GM21515 (cell line): ENCODE data around the gene MFNG.
"Not testable (repeated sequence)": the region's sequence is repeated elsewhere in the genome, so short reads cannot be mapped to it uniquely, and the experiment has no call there.

Source experiments
- ATAC-seq: cut with Tn5 transposase; IDR thresholded peaks from one replicate; pipeline ENCODE4 v1.9.1; 2021; ENCODE audit not compliant: unreplicated experiment

MFNG gene, protein sequence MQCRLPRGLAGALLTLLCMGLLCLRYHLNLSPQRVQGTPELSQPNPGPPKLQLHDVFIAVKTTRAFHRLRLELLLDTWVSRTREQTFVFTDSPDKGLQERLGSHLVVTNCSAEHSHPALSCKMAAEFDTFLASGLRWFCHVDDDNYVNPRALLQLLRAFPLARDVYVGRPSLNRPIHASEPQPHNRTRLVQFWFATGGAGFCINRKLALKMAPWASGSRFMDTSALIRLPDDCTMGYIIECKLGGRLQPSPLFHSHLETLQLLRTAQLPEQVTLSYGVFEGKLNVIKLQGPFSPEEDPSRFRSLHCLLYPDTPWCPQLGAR

GRCh38 chr22:37486224-37486845 lies at the start of gene MFNG:
Gene MFNG, minus strand, starts transcription at chr22:37486384. Its CDS starts 207 bp downstream, at chr22:37486177.
- peak; percentile 53 for ATAC-seq

GRCh38 chr22:37535159-37535558 lies 49.0 kb upstream of the MFNG start:
- no peak for ATAC-seq

DNA sequence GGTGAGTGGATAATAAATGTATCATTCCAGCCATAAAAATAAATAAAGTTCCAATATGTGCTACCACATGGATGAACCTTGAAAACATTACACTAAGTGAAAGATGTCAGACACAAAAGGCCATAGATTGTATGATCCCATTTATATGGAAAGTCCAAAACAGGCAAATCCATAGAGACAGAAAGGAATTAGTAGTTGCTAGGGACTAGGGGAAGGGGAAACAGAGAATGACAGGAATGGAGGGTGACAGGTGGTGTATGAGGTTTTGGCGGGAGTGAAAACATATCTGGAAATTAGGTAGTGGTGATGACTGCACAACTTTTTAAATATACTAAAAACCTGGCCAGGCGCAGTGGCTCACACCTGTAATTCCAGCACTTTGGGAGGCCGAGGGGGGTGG lies 48.3 kb upstream of the MFNG start:
- no peak for ATAC-seq

DNA sequence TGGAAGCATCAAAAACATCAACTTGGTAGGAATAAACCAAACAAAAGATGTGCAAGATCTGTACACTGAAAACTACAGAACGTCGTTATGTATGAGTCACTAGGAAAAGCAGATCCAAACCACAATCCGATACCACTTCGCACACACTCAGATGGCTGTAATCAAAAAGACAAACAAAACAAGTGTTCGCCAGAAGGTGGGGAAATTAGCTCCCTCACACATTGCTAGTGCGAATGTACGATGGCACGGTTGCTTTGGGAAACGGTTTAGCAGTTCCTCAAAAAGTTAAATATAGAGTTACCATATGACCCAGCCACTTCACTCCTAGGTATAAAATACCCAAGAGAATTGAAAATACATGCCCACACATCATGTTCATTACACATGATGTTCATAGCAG lies 47.8 kb upstream of the MFNG start:
- ATAC-seq: no peak

DNA sequence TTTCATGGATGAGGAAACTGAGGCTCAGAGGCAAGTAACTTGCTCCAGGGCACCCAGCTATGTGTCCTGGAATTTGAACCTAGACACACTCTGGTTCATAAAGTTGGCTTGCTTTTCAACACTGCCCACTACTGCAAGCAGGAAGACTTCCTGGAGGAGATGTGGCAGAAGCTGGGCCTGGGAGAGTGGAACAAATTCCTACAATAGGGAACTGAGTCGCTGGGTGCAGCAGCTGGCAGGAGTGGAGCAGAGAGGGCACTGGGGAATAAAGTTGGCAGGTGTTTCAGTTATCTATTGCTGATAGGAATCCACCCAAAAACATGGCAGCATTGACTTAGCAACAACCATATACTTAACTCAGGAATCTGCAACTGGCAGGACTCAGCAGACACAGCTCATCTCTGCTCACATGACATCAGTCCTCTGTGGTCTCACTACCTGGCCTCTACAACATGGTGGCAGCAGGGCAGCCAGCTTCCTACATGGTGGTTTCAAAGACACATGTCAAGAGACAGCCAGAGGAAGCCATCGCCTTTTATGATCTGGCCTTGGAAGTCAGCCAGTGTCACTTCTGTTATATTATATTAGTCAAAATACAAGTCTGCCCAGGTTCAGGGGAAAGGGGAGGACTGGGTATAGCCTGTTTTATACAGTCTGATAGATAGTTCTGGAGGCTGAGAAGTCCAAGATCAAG lies 43.6 kb upstream of the MFNG start:
- no peak for ATAC-seq

DNA sequence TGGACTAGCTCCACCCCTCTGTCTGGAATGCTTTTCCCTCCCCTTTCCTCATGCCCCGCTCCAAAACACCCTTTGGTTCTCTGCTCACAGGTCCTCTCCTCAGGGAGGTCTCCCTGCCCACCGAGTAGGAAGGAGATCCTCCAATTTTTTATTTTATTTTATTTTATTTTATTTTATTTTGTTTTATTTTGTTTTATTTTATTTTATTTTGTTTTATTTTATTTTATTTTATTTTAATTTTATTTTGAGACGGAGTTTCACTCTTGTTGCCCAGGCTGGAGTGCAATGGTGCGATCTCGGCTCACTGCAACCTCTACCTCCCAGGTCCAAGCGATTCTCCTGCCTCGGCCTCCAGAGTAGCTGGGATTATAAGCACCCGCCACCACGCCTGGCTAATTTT lies 41.8 kb upstream of the MFNG start:
- not testable (repeated sequence) for ATAC-seq

- ATAC-seq: not testable (repeated sequence)
Observed at GRCh38 chr22:37527081-37527752, 41.0 kb upstream of the MFNG start.

- no peak for ATAC-seq
Observed at GRCh38 chr22:37526376-37526775, 40.2 kb upstream of the MFNG start.

DNA sequence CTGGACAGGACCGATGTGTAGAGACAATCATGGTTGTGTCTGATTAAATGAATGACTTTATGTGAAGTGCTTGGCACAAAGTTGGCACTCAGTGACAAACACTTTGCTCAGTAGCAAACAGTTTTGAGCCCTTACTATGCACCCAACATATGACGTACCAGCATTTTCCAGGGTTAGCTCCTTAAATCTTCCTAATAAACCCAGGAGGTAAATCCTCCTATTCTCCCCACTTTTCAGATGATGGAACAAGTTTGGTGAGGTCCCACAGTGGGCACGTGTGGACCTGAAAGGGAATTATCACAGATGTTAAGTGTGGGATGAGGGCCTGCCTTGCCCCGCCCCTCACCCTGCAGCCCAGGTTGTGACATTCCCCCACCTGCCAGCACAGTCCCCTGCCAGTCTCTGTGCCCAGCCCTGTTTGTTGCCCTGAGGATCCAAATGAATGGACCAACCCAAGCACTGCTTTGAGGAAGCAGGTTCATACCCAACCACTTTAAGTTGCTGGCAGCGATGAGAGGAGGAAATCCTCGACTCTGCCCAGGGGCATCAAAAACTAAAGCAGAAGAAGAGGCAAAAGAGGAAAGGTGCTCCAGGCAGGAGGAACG lies 39.7 kb upstream of the MFNG start:
- ATAC-seq: no peak

DNA sequence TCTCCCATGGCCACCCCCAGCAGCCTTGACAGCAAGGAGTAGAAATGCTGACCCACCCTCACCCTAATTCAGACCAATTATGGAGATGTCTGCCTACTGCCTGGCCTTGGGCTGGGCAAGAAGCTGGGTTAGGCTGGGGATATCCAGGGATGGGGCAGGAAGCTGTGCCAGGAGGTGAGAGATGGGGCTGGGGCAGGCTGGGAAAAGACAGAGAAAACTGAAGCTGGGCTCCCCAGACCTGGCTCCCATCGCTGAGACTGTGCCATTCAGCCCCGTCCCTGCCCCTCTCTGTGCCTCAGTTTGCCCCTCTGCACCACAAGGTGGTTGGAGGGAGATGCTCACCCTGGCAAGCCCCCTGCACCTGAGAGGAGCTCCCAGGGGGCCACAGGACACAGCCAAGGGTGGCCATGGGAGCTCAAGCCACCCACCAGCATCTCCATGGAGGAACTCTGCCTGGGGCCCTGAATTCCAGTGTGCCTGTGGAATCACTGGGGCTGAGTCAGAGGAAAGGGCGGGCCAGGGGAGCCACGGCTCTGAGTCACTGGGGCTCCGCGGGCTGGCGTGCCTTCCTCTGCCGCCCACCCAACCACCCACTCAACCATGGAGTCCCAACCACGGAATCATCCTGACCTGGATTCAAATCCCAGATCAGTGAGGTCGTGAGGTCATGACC lies 39.0 kb upstream of the MFNG start:
- ATAC-seq: no peak

DNA sequence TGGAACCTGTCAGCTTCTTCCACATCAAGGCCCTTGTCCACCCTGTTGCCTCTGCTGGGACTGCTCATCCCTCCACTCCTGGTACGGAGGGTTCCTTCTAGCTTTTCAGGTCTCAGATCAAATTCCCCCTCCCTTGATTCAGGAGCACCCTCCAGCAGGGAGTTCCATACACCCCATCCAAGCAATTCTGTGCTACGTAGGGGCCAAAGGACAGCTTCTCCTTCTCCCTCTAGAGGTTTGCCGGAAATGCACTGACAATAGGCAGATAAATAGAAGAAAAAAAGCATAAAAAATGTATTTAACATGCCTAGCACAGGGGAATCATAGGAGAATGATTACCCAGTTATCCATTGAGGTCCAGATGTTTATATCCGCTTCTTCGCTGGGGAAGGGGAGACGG lies 36.3 kb upstream of the MFNG start:
- ATAC-seq: no peak

DNA sequence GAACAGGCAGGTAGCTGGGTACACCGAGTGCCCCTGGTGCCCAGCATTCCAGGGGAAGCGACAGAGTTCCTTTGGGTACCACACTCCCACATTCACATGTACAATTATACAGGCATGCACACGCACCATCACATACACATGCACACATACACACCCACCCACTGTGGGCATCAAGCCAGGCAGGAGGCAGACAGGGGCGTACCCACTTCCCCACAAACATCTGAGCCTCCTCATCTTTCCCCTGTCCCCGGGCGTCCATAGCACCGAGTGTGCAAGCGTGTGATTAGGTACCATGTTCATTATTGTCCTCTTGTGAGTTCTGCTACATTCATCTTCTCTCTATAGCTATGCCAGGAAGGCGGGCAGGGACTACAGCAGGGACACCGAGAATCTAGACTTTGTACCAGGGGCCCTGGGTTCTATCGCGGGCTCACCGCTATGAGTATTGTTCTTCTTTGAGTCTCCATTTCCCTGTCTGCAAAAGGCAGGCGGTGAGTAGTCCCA lies 35.1 kb upstream of the MFNG start:
- no peak for ATAC-seq

DNA sequence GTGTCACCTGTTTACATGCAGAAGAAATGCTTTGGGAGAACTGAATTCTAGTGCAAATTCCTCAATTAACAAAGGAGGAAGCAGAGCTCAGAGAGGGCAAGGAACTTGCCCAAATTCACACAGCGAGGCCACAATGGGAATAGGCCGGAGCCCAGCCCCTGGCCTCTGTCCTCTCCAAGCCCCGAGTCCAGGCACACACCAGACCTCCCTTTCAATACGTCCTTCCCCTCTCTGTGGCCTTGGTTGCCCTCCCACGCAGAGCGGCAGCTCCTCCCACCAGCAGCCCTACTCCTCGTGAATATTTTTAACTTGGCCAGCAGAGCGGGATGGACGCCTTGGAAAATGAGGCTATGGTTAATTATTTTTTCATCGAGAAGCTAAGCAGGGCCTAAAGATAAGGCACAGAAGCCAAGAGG lies 34.6 kb upstream of the MFNG start:
- no peak for ATAC-seq

GRCh38 chr22:37519268-37520195 lies 33.3 kb upstream of the MFNG start, which contains the start of gene CARD10:
Gene CARD10, minus strand, starts transcription at chr22:37519415. Its CDS starts 215 bp downstream, at chr22:37519200.
- ATAC-seq: no peak

DNA sequence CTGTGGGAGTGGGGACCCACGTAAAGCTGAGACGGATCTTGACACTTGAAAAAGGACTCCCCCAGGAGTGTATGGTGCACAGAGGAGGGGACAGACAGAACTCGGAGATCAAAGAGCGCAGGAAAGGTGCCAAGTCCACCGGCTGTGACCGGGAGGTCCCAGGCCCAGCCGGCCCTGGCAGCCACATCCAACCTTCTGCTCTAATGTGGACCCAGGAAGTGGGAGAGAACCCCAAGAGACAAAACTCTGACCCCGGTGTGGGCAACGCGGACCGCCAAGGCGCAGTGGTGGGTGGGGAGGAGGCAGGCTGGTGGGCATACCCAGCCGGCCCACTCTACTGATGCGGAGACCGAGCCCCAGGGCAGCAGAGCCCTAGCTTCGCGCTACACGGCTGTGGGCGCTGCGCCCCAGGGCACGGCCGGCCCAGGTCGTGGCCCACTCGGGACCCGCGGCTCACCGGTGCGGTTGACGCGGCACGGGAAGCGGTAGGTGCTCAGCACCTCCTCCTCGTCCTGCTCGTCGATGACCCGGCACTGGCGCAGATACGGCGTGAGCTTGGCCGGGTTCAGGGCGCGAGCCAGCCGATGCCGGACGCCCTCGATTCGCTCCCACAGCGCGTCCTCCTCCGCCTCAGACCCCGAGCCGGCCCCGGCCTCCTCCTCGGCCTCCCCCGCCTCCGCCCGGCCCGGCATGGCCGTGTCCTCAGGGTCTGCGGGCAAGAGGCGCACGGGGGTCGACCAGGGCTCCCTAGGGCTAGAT lies 32.5 kb upstream of the MFNG start:
- no peak for ATAC-seq

GRCh38 chr22:37517826-37518450 lies 31.8 kb upstream of the MFNG start:
- ATAC-seq: no peak

DNA sequence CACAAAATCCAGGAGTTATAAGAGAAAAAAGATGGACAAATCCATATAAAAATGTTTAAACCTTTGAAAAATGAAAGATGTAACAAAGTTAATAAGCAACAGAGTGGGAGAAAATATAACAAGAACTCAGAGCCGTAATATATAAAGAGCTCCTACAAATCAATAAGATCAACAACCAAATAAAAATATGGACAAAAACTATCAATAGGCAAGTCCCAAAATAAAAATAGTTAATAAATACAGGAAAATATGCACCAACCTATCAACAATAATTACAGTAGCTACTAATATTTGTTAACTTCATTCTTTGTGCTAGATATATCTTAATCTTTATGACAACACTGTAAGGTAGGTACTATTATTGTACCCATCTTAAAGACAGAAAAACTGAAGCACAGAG lies 30.3 kb upstream of the MFNG start:
- no peak for ATAC-seq

DNA sequence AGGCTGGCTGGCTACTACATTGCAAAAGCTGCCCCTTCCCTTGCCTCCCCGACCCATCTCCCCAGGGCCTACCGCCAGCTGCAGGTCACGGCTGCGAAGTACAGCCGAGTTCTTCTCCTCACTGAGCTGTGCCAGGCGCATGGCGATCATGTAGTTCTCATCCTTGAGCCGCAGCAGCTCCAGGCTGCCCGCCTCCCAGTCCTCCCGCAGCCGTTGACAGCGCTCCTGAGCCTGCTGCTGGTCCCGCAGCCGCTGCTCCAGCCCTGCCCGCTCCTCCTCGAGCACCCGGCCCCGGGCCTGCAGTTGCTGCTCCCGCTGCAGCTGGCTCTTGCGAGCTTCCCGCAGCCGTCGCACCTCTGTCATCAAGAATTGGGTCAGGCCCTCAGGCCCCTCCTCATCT lies 29.7 kb upstream of the MFNG start:
- ATAC-seq: no peak
